Activated CD8-positive, alpha-beta memory T cell treated with anti-CD3 and anti-CD28 coated beads for 48 hours (primary cell): ENCODE measurements around the gene LLCFC1.

Source experiments
- DNase-seq, 3 experiments: peaks; one replicate each; pipeline ENCODE4 v3.0.0-alpha.2; 2020; ENCODE audit warnings: low read depth in 2 of 3, low spot score in 2 of 3

LLCFC1 gene

GRCh38 chr7:142939226-142939910 lies at the start of gene LLCFC1:
LLCFC1 (plus strand) TSS chr7:142939484; CDS start chr7:142939622, 138 bp downstream.
- DNase-seq: no peak

GRCh38 chr7:142889816-142890215 lies 49.5 kb upstream of the LLCFC1 start:
- DNase-seq: no peak

- no peak for DNase-seq
Observed at GRCh38 chr7:142890874-142891485, 48.3 kb upstream of the LLCFC1 start.

GRCh38 chr7:142891490-142892082 lies 47.7 kb upstream of the LLCFC1 start:
- no peak for DNase-seq

GRCh38 chr7:142892951-142893350 lies 46.3 kb upstream of the LLCFC1 start:
- DNase-seq: no peak

GRCh38 chr7:142894112-142894984 lies 44.9 kb upstream of the LLCFC1 start:
- no peak for DNase-seq

GRCh38 chr7:142894985-142895593 lies 44.2 kb upstream of the LLCFC1 start:
- no peak for DNase-seq

- DNase-seq: no peak
Observed at GRCh38 chr7:142896151-142896550, 43.1 kb upstream of the LLCFC1 start.

- DNase-seq: no peak
Observed at GRCh38 chr7:142896741-142897379, 42.4 kb upstream of the LLCFC1 start.

GRCh38 chr7:142897691-142898090 lies 41.6 kb upstream of the LLCFC1 start:
- no peak for DNase-seq

GRCh38 chr7:142898377-142899170 lies 40.7 kb upstream of the LLCFC1 start:
- DNase-seq: no peak

GRCh38 chr7:142899661-142900060 lies 39.6 kb upstream of the LLCFC1 start:
- no peak for DNase-seq

GRCh38 chr7:142901426-142902259 lies 37.6 kb upstream of the LLCFC1 start:
- no peak for DNase-seq

- no peak for DNase-seq
Observed at GRCh38 chr7:142904128-142904527, 35.2 kb upstream of the LLCFC1 start.

GRCh38 chr7:142905759-142906158 lies 33.5 kb upstream of the LLCFC1 start:
- DNase-seq: no peak

- no peak for DNase-seq
Observed at GRCh38 chr7:142906643-142907042, 32.6 kb upstream of the LLCFC1 start.

- no peak for DNase-seq
Observed at GRCh38 chr7:142908290-142908689, 31.0 kb upstream of the LLCFC1 start.

GRCh38 chr7:142908921-142909890 lies 30.1 kb upstream of the LLCFC1 start:
- no peak for DNase-seq
